ENCODE data around the gene BLMH.

The BLMH gene

GRCh38 chr17:30291543-30292285 is at the start of gene BLMH:
TSS of gene BLMH (minus strand) at chr17:30291944. CDS start at chr17:30291819, 125 bp downstream.
- peak; percentile 78 to 82 (median 81) for DNase-seq (ENCODE audit: low read depth in 3 of 3)

- no peak for DNase-seq (ENCODE audit: low read depth in 3 of 3)
Measured at GRCh38 chr17:30340801-30341356, 49.1 kb upstream of the BLMH start.

GRCh38 chr17:30339086-30339485 is 47.3 kb upstream of the BLMH start:
- no peak for DNase-seq (ENCODE audit: low read depth in 3 of 3)

- DNase-seq (ENCODE audit: low read depth in 3 of 3), result no peak
Measured at GRCh38 chr17:30337393-30337999, 45.8 kb upstream of the BLMH start.

- DNase-seq (ENCODE audit: low read depth in 3 of 3), result peak in 1 of 3 experiments; percentile 40
Measured at GRCh38 chr17:30336369-30337171, 44.8 kb upstream of the BLMH start.

- no peak for DNase-seq (ENCODE audit: low read depth in 3 of 3)
Measured at GRCh38 chr17:30334421-30334820, 42.7 kb upstream of the BLMH start.

GRCh38 chr17:30333503-30334360 is 42.0 kb upstream of the BLMH start, which contains the start of gene TMIGD1:
TSS of gene TMIGD1 (minus strand) at chr17:30334057. CDS start at chr17:30332133, 1,924 bp downstream.
- no peak for DNase-seq (ENCODE audit: low read depth in 3 of 3)

GRCh38 chr17:30332057-30332542 is 40.4 kb upstream of the BLMH start:
- peak in 2 of 3 experiments; percentile 17 to 36 for DNase-seq (ENCODE audit: low read depth in 3 of 3)

GRCh38 chr17:30326809-30327208 is 35.1 kb upstream of the BLMH start:
- no peak for DNase-seq (ENCODE audit: low read depth in 3 of 3)

GRCh38 chr17:30324723-30325122 is 33.0 kb upstream of the BLMH start:
- no peak for DNase-seq (ENCODE audit: low read depth in 3 of 3)

GRCh38 chr17:30323895-30324319 is 32.2 kb upstream of the BLMH start:
- no peak for DNase-seq (ENCODE audit: low read depth in 3 of 3)

GRCh38 chr17:30323262-30323894 is 31.6 kb upstream of the BLMH start:
- DNase-seq (ENCODE audit: low read depth in 3 of 3), result no peak

- no peak for DNase-seq (ENCODE audit: low read depth in 3 of 3)
Measured at GRCh38 chr17:30321314-30321713, 29.6 kb upstream of the BLMH start.

- no peak for DNase-seq (ENCODE audit: low read depth in 3 of 3)
Measured at GRCh38 chr17:30318155-30318554, 26.4 kb upstream of the BLMH start.

GRCh38 chr17:30316736-30317135 is 25.0 kb upstream of the BLMH start:
- no peak for DNase-seq (ENCODE audit: low read depth in 3 of 3)

- no peak for DNase-seq (ENCODE audit: low read depth in 3 of 3)
Measured at GRCh38 chr17:30315106-30315505, 23.4 kb upstream of the BLMH start.

- no peak for DNase-seq (ENCODE audit: low read depth in 3 of 3)
Measured at GRCh38 chr17:30314474-30314873, 22.7 kb upstream of the BLMH start.

- no peak for DNase-seq (ENCODE audit: low read depth in 3 of 3)
Measured at GRCh38 chr17:30312226-30312625, 20.5 kb upstream of the BLMH start.

- no peak for DNase-seq (ENCODE audit: low read depth in 3 of 3)
Measured at GRCh38 chr17:30310562-30310961, 18.8 kb upstream of the BLMH start.

GRCh38 chr17:30309591-30309990 is 17.8 kb upstream of the BLMH start:
- DNase-seq (ENCODE audit: low read depth in 3 of 3), result no peak

Data from stimulated activated CD4-positive, alpha-beta T cell treated with anti-CD3 and anti-CD28 coated beads, TNF-alpha, amount 100 ng/mL, for 4 hours (primary cell).